ENCODE measurements around the gene ITLN2.

- TF ChIP-seq EZH2phosphoT487 (IDR thresholded peaks at IDR 0.05; ENCODE audit: insufficient read depth, low read depth): no peak
- no peak for TF ChIP-seq EZH2 (IDR thresholded peaks at IDR 0.05; ENCODE audit: insufficient read depth, poor library complexity, severe bottlenecking)
Observed at GRCh38 chr1:160978510-160978927, 23.9 kb upstream of the ITLN2 start.
